ENCODE data around the gene RALGAPA2. TPM values are rescaled to one million over a fixed set of nuclear protein-coding genes. Genes with fewer than 3 reads are reported as not detected.

Gene RALGAPA2
- total and polyA plus RNA-seq, 2 of the 13 experiments (the other 11 are each of a cell fraction or from before 2014, with no cell fraction given) = 13.8 to 17.7 TPM

DNA sequence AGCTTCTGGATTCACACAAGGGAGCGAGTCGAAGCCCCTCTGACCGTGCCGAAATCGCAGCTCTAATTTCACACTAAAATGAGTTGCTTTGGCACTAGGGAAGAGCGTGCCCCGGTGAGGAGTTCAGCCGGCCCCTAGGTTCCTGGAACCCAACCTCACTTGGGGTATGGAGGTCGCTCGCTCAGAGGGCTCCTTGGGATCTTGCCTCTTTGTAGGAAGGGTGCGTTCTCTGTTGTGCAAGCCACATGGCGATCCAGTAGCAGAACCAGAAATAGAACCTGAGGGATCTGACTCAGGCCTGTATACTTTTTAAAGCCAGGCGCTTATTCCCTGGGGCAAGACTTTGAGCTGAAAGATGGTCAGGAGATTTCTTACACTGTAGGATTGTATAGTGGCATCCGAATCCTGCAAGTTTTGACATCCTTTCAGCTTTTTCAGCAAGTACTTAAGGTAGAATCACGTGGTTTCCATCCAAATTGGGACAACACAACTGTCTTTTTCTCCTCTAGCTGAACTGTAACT, 861 bp upstream of the RALGAPA2 start (continued):
- TF ChIP-seq, protein P1, sequence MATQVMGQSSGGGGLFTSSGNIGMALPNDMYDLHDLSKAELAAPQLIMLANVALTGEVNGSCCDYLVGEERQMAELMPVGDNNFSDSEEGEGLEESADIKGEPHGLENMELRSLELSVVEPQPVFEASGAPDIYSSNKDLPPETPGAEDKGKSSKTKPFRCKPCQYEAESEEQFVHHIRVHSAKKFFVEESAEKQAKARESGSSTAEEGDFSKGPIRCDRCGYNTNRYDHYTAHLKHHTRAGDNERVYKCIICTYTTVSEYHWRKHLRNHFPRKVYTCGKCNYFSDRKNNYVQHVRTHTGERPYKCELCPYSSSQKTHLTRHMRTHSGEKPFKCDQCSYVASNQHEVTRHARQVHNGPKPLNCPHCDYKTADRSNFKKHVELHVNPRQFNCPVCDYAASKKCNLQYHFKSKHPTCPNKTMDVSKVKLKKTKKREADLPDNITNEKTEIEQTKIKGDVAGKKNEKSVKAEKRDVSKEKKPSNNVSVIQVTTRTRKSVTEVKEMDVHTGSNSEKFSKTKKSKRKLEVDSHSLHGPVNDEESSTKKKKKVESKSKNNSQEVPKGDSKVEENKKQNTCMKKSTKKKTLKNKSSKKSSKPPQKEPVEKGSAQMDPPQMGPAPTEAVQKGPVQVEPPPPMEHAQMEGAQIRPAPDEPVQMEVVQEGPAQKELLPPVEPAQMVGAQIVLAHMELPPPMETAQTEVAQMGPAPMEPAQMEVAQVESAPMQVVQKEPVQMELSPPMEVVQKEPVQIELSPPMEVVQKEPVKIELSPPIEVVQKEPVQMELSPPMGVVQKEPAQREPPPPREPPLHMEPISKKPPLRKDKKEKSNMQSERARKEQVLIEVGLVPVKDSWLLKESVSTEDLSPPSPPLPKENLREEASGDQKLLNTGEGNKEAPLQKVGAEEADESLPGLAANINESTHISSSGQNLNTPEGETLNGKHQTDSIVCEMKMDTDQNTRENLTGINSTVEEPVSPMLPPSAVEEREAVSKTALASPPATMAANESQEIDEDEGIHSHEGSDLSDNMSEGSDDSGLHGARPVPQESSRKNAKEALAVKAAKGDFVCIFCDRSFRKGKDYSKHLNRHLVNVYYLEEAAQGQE (IDR thresholded peaks at IDR 0.05; ENCODE audit: borderline replicate concordance in 1 of 2, low read depth in 1 of 2, low read length in 2 of 2) = no peak
- TF ChIP-seq ZFP36L2 (CRISPR knock-in tag; IDR thresholded peaks at IDR 0.05) (no peak), ZNF496 (CRISPR knock-in tag; IDR thresholded peaks at IDR 0.05; ENCODE audit: insufficient replicate concordance) (no peak), ZFP90 (CRISPR knock-in tag; IDR thresholded peaks at IDR 0.05; ENCODE audit: borderline replicate concordance) (0 out of 2 replicates have a peak, but pooled peaks have one; percentile 39), ARNT (IDR thresholded peaks at IDR 0.05) (no peak), HMGA1 (CRISPR knock-in tag; conservative IDR thresholded peaks at IDR 0.05) (no peak), TOPORS (CRISPR knock-in tag; IDR thresholded peaks at IDR 0.05) (no peak), TAF15 (IDR thresholded peaks at IDR 0.05; ENCODE audit: low read depth, low read length, poor library complexity, severe bottlenecking) (no peak), NFATC3 (CRISPR knock-in tag; IDR thresholded peaks at IDR 0.05) (no peak), DNMT3B (CRISPR knock-in tag; conservative IDR thresholded peaks at IDR 0.05) (peak; percentile 51; the same call in 1 of the 2 replicates), SMAD3 (CRISPR knock-in tag; IDR thresholded peaks at IDR 0.05) (no peak), ELF3 (CRISPR knock-in tag; IDR thresholded peaks at IDR 0.05) (no peak), IKZF4 (CRISPR knock-in tag; IDR thresholded peaks at IDR 0.05; ENCODE audit: borderline replicate concordance, low read depth, not compliant biosample characterization) (no peak), AKAP8 (CRISPR knock-in tag; IDR thresholded peaks at IDR 0.05) (no peak), NFKBIZ (CRISPR knock-in tag; IDR thresholded peaks at IDR 0.05) (no peak; the same call in 1 of the 2 replicates), ZNF530 (CRISPR knock-in tag; IDR thresholded peaks at IDR 0.05; ENCODE audit: low read depth) (no peak), MIXL1 (CRISPR knock-in tag; IDR thresholded peaks at IDR 0.05) (no peak), HOXD1 (CRISPR knock-in tag; IDR thresholded peaks at IDR 0.05) (no peak)
- TF ChIP-seq, protein P2, sequence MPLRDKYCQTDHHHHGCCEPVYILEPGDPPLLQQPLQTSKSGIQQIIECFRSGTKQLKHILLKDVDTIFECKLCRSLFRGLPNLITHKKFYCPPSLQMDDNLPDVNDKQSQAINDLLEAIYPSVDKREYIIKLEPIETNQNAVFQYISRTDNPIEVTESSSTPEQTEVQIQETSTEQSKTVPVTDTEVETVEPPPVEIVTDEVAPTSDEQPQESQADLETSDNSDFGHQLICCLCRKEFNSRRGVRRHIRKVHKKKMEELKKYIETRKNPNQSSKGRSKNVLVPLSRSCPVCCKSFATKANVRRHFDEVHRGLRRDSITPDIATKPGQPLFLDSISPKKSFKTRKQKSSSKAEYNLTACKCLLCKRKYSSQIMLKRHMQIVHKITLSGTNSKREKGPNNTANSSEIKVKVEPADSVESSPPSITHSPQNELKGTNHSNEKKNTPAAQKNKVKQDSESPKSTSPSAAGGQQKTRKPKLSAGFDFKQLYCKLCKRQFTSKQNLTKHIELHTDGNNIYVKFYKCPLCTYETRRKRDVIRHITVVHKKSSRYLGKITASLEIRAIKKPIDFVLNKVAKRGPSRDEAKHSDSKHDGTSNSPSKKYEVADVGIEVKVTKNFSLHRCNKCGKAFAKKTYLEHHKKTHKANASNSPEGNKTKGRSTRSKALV (CRISPR knock-in tag; IDR thresholded peaks at IDR 0.05) = peak; percentile 63; the same call in 1 of the 2 replicates
- TF ChIP-seq, protein P3, sequence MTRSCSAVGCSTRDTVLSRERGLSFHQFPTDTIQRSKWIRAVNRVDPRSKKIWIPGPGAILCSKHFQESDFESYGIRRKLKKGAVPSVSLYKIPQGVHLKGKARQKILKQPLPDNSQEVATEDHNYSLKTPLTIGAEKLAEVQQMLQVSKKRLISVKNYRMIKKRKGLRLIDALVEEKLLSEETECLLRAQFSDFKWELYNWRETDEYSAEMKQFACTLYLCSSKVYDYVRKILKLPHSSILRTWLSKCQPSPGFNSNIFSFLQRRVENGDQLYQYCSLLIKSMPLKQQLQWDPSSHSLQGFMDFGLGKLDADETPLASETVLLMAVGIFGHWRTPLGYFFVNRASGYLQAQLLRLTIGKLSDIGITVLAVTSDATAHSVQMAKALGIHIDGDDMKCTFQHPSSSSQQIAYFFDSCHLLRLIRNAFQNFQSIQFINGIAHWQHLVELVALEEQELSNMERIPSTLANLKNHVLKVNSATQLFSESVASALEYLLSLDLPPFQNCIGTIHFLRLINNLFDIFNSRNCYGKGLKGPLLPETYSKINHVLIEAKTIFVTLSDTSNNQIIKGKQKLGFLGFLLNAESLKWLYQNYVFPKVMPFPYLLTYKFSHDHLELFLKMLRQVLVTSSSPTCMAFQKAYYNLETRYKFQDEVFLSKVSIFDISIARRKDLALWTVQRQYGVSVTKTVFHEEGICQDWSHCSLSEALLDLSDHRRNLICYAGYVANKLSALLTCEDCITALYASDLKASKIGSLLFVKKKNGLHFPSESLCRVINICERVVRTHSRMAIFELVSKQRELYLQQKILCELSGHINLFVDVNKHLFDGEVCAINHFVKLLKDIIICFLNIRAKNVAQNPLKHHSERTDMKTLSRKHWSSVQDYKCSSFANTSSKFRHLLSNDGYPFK (CRISPR knock-in tag; IDR thresholded peaks at IDR 0.05; ENCODE audit: borderline replicate concordance) = peak; percentile 83; the same call in 1 of the 2 replicates
- TF ChIP-seq, protein P4, sequence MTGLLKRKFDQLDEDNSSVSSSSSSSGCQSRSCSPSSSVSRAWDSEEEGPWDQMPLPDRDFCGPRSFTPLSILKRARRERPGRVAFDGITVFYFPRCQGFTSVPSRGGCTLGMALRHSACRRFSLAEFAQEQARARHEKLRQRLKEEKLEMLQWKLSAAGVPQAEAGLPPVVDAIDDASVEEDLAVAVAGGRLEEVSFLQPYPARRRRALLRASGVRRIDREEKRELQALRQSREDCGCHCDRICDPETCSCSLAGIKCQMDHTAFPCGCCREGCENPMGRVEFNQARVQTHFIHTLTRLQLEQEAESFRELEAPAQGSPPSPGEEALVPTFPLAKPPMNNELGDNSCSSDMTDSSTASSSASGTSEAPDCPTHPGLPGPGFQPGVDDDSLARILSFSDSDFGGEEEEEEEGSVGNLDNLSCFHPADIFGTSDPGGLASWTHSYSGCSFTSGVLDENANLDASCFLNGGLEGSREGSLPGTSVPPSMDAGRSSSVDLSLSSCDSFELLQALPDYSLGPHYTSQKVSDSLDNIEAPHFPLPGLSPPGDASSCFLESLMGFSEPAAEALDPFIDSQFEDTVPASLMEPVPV (CRISPR knock-in tag; IDR thresholded peaks at IDR 0.05) = no peak

All from HepG2 (cell line).